ENCODE results near the gene SACS. TPM values are rescaled to one million over a fixed set of nuclear protein-coding genes. Genes with fewer than 3 reads are reported as not detected.
"Not testable (repeated sequence)": the region's sequence is repeated elsewhere in the genome, so short reads cannot be mapped to it uniquely, and the experiment has no call there.

The SACS gene
- total and polyA plus RNA-seq, 4 donors = 22.8 to 101 (median 34.8) TPM

DNA sequence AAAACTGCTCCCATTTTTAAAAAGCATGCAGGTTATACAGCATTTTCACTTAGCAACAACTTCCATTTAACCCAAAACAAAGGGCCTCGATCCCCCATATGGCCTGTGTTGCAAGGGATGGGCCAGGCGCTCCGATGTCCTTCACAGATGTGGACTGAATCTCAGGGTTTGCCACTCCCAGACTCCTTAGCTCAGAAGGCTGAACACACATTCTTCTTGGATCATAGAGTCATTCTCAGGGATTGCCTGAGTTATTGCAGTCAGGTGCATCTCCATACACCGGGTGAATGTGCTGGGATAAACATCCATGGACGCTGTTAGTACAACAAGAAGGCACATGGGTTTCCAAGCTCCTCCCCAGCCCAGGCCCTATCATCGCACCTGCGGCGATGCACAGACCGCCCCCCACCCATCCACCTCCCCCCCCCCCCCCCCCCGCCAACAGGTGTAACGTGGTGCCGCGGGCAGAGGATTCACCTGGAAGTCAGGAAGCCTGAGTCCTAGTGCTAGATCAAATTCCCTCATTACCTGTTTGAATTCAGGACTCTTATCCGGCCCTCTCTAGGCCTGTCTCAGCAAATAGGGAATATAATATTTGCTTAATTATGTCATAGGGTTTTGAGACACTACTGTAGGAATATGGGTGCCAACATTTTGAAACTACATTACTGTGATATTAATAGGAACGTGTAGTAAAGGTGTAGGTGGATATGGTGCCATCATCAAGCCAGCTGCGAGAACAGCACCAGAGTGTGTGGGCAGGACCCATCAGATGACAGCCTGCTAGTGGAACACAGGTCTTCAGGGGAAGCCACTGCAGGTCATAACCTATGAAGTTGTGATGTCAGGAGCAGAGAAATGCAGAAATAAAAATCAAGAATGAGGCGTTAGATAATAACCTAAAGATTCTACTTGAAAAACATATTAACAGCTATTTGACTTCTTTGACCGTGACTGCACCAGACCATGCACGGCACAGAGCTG is 110.9 kb downstream of the SACS start:
- Histone ChIP-seq H3K27ac (ENCODE audit: low read depth, low read length) (no peak overlapping the region), H3K4me1 (ENCODE audit: control insufficient read depth, insufficient read depth, low read length) (peaks cover 7% of the 10 kb centered on the region), H3K4me3 (ENCODE audit: low read depth, low read length) (no peak overlapping the region), H3K36me3 (ENCODE audit: control insufficient read depth, insufficient read depth, low read length) (no peaks in the 10 kb centered on the region), H3K27me3 (ENCODE audit: control insufficient read depth, insufficient read depth, low read length) (no peaks in the 10 kb centered on the region), H3K9me3 (ENCODE audit: control insufficient read depth, insufficient read depth, low read length) (no peaks in the 10 kb centered on the region)
- DNase-seq (ENCODE audit: low read depth in 4 of 6, low spot score in 6 of 6) = no peak
- WGBS (ENCODE audit: insufficient coverage) = 95% methylated on average over 5 of the region's 19 CpGs

DNA sequence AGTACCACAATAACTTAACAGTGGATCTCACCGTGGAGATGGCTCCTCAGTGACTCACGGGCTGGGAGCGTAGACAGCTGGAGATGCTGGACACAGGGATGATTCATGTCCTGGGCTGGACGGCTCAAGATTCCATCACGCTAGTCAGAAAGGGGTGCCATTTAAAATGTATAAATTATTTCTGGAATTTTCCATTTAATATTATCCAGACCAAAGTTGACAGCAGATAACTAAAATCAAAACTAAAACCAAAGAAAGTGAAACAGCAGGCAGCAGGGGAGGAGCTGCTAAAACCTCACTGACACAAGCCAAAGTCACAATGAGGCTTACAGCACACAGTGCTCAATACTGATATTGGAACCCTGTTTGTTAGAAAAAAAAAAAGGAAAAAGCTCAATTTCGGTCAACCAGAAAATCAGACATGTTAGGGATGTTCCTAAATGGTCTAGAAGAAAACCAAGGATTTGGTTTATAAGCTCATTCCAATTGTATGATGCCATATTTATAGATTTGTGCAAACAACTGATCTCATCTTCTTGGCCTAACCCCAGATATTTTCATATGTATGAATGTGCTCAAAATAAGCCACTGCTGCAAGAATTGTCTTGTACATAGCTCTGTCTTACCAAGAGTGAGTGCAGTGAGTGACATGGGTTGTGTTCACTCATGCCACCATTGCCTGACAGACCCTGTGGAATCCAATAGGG is 111.8 kb downstream of the SACS start:
- Histone ChIP-seq H3K36me3 (ENCODE audit: control insufficient read depth, insufficient read depth, low read length) (no peaks in the 10 kb centered on the region), H3K9me3 (ENCODE audit: control insufficient read depth, insufficient read depth, low read length) (no peaks in the 10 kb centered on the region), H3K27ac (ENCODE audit: low read depth, low read length) (no peak overlapping the region), H3K4me3 (ENCODE audit: low read depth, low read length) (no peak overlapping the region), H3K27me3 (ENCODE audit: control insufficient read depth, insufficient read depth, low read length) (no peaks in the 10 kb centered on the region), H3K4me1 (ENCODE audit: control insufficient read depth, insufficient read depth, low read length) (peaks cover 7% of the 10 kb centered on the region)
- no CpG with 5 or more reads among the region's 6 CpGs for whole genome bisulfite sequencing (ENCODE audit: insufficient coverage)
- DNase-seq (ENCODE audit: low read depth in 4 of 6, low spot score in 6 of 6) = peak in 2 of 6 donors; percentile 13 to 33

DNA sequence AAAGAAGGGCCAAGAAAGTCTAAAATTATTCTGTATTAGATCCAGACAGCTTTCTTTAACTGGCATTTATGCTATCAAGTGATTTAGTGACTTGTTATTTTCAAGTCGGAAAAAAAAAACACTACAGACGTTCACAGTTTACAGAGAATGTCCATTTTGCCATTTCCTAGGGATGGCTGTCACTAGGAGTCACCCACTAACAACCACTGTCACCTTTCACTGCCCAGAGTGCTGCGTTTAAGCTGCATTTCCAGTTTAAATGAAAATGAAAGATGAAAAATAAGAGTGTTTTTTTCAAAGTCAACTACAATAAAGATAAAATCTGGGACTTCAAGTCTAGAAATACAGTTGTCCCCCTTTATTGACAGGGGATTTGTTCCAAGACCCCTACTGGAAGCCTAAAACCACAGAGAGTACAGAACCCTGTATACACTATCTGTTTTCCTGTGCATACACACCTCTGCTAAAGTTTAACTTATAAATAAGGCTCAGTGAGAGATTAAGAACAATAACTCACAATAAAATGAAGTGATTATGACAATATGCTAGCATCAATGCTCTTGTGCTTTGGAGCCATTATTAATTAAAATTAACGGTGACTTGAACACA is 112.5 kb downstream of the SACS start:
- peaks cover 7% of the 10 kb centered on the region for H3K4me1 ChIP-seq (ENCODE audit: control insufficient read depth, insufficient read depth, low read length)
- H3K27me3 ChIP-seq (ENCODE audit: control insufficient read depth, insufficient read depth, low read length) = no peaks in the 10 kb centered on the region
- no peaks in the 10 kb centered on the region for H3K36me3 ChIP-seq (ENCODE audit: control insufficient read depth, insufficient read depth, low read length)
- H3K4me3 ChIP-seq (ENCODE audit: low read depth, low read length) = no peak overlapping the region
- DNase-seq (ENCODE audit: low read depth in 4 of 6, low spot score in 6 of 6) = no peak
- no peak overlapping the region for H3K27ac ChIP-seq (ENCODE audit: low read depth, low read length)
- no peaks in the 10 kb centered on the region for H3K9me3 ChIP-seq (ENCODE audit: control insufficient read depth, insufficient read depth, low read length)
- WGBS (ENCODE audit: insufficient coverage) = no CpG with 5 or more reads among the region's 4 CpGs

DNA sequence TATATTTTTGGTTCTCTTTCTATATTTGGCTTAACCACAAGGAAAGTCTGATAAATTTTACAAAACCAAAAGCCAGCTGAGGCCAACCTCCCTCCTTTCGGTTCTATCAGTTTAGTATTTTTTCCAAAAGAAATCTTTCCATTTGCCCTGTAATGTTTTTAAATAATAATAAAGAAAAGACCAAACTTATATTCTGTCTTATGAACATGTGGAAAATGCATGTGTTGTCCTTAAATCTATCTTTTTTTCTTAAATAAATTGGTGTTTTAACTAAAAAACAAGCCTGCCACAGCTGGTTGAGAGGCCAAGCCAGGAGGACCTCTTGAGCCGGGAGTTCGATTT is 113.6 kb downstream of the SACS start:
- no peak overlapping the region for H3K4me3 ChIP-seq (ENCODE audit: low read depth, low read length)
- H3K4me1 ChIP-seq (ENCODE audit: control insufficient read depth, insufficient read depth, low read length) = peaks cover 7% of the 10 kb centered on the region

DNA sequence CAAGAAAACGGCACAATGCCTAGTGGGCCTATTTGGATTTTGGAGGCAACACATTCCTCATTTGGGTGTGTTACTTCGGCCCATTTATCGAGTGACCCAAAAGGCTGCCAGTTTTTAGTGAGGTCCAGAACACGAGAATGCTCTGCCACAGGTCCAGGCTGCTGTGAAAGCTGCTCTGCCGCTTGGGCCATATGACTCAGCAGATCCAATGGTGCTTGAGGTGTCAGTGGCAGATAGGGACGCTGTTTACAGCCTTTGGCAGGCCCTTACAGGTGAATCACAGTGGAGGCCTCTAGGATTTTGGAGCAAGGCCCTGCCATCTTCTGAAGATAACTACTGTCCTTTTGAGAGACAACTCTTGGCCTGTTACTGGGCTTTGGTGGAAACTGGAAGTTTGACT is 118.7 kb downstream of the SACS start:
- H3K4me1 ChIP-seq (ENCODE audit: control insufficient read depth, insufficient read depth, low read length); DNase-seq (ENCODE audit: low read depth in 4 of 6, low spot score in 6 of 6); H3K4me3 ChIP-seq (ENCODE audit: low read depth, low read length); H3K36me3 ChIP-seq (ENCODE audit: control insufficient read depth, insufficient read depth, low read length); H3K27ac ChIP-seq (ENCODE audit: low read depth, low read length); H3K9me3 ChIP-seq (ENCODE audit: control insufficient read depth, insufficient read depth, low read length); H3K27me3 ChIP-seq (ENCODE audit: control insufficient read depth, insufficient read depth, low read length): not testable (repeated sequence)
- 90% methylated on average over 6 of the region's 6 CpGs for WGBS (ENCODE audit: insufficient coverage)

More for the DNA sequence above, 113.6 kb downstream of the SACS start:
- DNase-seq (ENCODE audit: low read depth in 4 of 6, low spot score in 6 of 6) = no peak
- WGBS (ENCODE audit: insufficient coverage) = no CpG with 5 or more reads among the region's 3 CpGs
- Histone ChIP-seq H3K9me3 (ENCODE audit: control insufficient read depth, insufficient read depth, low read length) (no peaks in the 10 kb centered on the region), H3K36me3 (ENCODE audit: control insufficient read depth, insufficient read depth, low read length) (no peaks in the 10 kb centered on the region), H3K27me3 (ENCODE audit: control insufficient read depth, insufficient read depth, low read length) (no peaks in the 10 kb centered on the region), H3K27ac (ENCODE audit: low read depth, low read length) (no peak overlapping the region)

DNA sequence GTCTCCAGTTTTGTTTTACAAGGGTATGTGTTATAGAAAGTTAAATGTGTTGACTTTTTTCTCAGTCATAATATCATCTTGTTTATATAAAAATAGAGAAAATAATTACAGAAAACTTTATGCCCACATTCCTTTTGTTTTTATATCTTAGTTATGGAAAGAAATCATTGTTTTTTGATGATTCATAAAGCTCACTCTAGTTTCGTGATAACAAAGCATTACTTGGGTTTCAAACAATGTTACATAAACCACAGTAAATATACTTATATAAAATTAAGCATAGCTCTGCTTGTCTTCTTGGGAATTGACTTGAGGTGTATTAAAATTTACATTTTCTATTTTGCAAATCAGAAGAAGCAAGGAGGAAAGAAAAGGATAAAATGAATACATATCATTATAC is 140.9 kb downstream of the SACS start:
- Histone ChIP-seq H3K9me3 (ENCODE audit: control insufficient read depth, insufficient read depth, low read length) (no peaks in the 10 kb centered on the region), H3K4me1 (ENCODE audit: control insufficient read depth, insufficient read depth, low read length) (no peaks in the 10 kb centered on the region), H3K27me3 (ENCODE audit: control insufficient read depth, insufficient read depth, low read length) (no peaks in the 10 kb centered on the region), H3K27ac (ENCODE audit: low read depth, low read length) (no peak overlapping the region), H3K4me3 (ENCODE audit: low read depth, low read length) (no peak overlapping the region), H3K36me3 (ENCODE audit: control insufficient read depth, insufficient read depth, low read length) (no peaks in the 10 kb centered on the region)
- no CpG with 5 or more reads among the region's 1 CpG for WGBS (ENCODE audit: insufficient coverage)
- DNase-seq (ENCODE audit: low read depth in 4 of 6, low spot score in 6 of 6) = no peak

DNA sequence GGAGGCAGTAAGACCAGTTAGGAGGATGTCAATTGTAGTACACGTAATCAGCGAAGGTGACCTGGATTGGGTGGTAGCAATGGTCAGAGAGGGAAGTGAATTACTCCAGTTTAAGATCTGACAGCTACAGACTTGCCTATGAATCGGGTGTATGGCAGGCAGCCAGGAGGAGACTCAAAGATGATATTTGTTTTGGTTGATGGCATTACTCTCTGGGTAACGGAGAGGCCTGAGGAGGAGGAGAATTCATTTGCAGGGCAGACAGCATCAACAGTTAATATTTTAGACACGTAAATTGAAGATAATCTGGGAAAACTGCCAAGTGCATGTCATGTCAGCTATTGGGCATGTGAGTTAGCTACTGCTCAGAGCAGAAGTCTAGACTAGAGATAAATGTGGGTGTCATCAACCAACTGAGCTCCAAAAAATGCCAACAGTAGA is 143.6 kb downstream of the SACS start:
- Histone ChIP-seq H3K9me3 (ENCODE audit: control insufficient read depth, insufficient read depth, low read length) (no peaks in the 10 kb centered on the region), H3K27me3 (ENCODE audit: control insufficient read depth, insufficient read depth, low read length) (no peaks in the 10 kb centered on the region), H3K4me3 (ENCODE audit: low read depth, low read length) (no peak overlapping the region), H3K4me1 (ENCODE audit: control insufficient read depth, insufficient read depth, low read length) (no peaks in the 10 kb centered on the region), H3K36me3 (ENCODE audit: control insufficient read depth, insufficient read depth, low read length) (no peaks in the 10 kb centered on the region), H3K27ac (ENCODE audit: low read depth, low read length) (no peak overlapping the region)
- WGBS (ENCODE audit: insufficient coverage) = 62% methylated on average over 5 of the region's 5 CpGs
- peak; percentile 1 to 84 (median 12) for DNase-seq (ENCODE audit: low read depth in 4 of 6, low spot score in 6 of 6)

DNA sequence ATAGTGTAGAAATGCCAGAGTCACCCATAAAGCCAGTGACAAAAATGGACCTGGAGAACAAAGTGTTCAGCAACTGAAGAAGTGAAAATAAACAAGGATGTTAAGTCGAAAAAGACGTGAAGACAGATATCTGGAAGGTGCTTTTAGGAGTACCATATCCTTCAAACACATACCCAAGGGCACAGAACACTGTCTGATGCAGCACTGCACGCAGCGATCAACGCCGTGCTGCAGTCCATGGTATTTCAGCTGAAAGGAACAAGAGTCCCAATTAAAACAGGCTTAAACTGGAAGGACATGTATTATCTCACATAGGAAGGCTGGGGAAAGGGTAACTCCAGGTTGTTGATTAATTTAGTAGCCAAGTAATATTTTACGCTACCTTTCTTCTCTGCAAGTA is 144.5 kb downstream of the SACS start:
- no peaks in the 10 kb centered on the region for H3K27me3 ChIP-seq (ENCODE audit: control insufficient read depth, insufficient read depth, low read length)
- no peak overlapping the region for H3K27ac ChIP-seq (ENCODE audit: low read depth, low read length)
- H3K36me3 ChIP-seq (ENCODE audit: control insufficient read depth, insufficient read depth, low read length) = no peaks in the 10 kb centered on the region
- DNase-seq (ENCODE audit: low read depth in 4 of 6, low spot score in 6 of 6) = peak in 2 of 6 donors; percentile 1 to 18
- H3K4me3 ChIP-seq (ENCODE audit: low read depth, low read length) = no peak overlapping the region
- H3K4me1 ChIP-seq (ENCODE audit: control insufficient read depth, insufficient read depth, low read length) = no peaks in the 10 kb centered on the region
- no CpG with 5 or more reads among the region's 7 CpGs for WGBS (ENCODE audit: insufficient coverage)
- no peaks in the 10 kb centered on the region for H3K9me3 ChIP-seq (ENCODE audit: control insufficient read depth, insufficient read depth, low read length)

DNA sequence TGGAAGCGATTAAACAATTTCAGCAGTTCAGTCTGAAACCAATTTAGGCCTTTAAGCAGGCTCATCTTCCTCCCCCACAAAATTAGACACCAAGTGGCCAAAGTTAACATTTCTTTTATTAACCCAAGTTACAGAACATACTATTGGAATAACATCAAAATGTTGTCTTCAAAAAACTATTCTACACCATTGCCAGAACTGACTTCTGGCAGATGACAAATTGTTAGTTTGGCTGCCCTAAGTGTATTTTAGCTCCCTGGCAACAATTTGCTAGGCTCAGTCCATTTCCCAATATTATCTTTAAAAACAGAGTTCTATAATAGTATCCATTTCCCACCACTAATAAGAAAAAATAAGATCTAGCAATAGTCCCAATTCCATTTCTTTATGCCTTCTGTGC is 144.9 kb downstream of the SACS start:
- no peaks in the 10 kb centered on the region for H3K9me3 ChIP-seq (ENCODE audit: control insufficient read depth, insufficient read depth, low read length)
- H3K27me3 ChIP-seq (ENCODE audit: control insufficient read depth, insufficient read depth, low read length) = no peaks in the 10 kb centered on the region
- H3K36me3 ChIP-seq (ENCODE audit: control insufficient read depth, insufficient read depth, low read length) = no peaks in the 10 kb centered on the region
- DNase-seq (ENCODE audit: low read depth in 4 of 6, low spot score in 6 of 6) = peak in 1 of 6 donors; percentile 23
- H3K4me1 ChIP-seq (ENCODE audit: control insufficient read depth, insufficient read depth, low read length) = no peaks in the 10 kb centered on the region
- WGBS (ENCODE audit: insufficient coverage) = no CpG with 5 or more reads among the region's 1 CpG
- H3K4me3 ChIP-seq (ENCODE audit: low read depth, low read length) = no peak overlapping the region
- no peak overlapping the region for H3K27ac ChIP-seq (ENCODE audit: low read depth, low read length)

All from spinal cord (tissue), 10 donors.